Stimulated activated CD4-positive, alpha-beta T cell treated with anti-CD3 and anti-CD28 coated beads, Interleukin-2, amount 100 ng/mL, for 48 hours (primary cell): ENCODE measurements around the gene GPRIN3.
"Not testable (repeated sequence)": the region's sequence is repeated elsewhere in the genome, so short reads cannot be mapped to it uniquely, and the experiment has no call there.

Experiments
- DNase-seq, 2 donors: peaks; one replicate each; pipeline ENCODE4 v3.0.0-alpha.2; 2020

GPRIN3 gene

GRCh38 chr4:89212666-89213381 lies 94.8 kb downstream of the GPRIN3 start:
- no peak for DNase-seq

- DNase-seq, result no peak
These were observed 103.0 kb downstream of the GPRIN3 start for GRCh38 chr4:89204624-89205023.

DNA sequence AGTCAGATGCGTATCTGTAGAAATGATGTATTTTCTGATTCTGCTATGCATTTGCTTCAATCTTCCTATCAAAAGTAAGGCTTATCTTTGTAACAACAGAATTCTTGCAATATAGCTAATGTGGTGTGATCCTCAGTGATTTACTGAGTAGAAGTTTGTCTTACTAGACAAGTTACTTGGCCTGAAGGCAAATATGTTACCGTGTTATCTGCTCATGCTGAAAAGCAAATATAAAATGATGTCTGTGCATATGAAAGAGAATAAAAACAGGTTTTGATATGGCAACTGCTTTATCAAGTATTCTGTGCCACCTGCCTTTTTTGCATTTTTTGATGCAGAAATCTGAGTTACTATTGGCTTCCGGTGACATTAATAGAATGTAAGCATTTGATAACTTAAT lies 103.7 kb downstream of the GPRIN3 start:
- no peak for DNase-seq

GRCh38 chr4:89199394-89199793 lies 108.2 kb downstream of the GPRIN3 start:
- not testable (repeated sequence) for DNase-seq

DNA sequence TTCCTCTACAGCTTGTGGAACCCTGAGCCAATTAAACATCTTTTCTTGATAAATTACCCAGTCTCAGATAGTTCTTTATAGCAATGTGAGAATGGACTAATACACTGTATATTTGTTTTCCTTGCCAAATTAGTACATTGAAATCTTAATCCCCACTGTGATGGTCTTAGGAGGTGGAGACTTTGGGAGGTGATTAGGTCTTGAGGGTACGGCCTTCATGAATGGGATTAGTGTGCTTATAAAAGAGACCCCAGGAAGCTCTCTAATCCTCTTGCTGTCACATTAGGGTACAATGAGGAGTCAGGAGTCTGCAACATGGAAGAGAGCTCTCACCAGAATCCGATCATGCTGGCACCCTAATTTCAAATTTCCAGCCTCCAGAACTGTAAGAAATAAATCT lies 109.7 kb downstream of the GPRIN3 start:
- DNase-seq, result no peak

- DNase-seq, result no peak
These were observed 110.9 kb downstream of the GPRIN3 start for GRCh38 chr4:89196745-89197144.

- DNase-seq, result no peak
These were observed 111.4 kb downstream of the GPRIN3 start for GRCh38 chr4:89196056-89196674.

DNA sequence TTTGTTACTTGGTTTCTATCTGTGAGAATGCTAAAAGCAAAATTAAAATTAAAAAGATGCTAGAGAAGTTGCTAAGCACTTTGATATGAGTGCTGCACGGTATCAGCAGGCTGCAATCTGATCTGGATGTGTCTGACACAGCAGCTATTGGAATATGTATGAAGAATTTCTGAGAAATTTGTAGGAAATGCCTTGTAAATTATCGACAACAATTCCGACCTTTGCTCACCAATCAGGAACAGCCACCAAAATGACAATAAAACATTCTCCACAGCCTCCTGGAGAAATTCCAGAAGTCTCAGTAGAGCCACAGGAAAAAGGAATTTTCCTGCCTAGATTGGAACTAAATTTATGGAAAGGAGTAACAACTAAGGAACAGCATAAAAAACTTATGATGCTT lies 113.8 kb downstream of the GPRIN3 start:
- no peak for DNase-seq
